CD4-positive, alpha-beta memory T cell (primary cell): Measurements from ENCODE around the gene RFX5. TPM values are rescaled to one million over a fixed set of nuclear protein-coding genes. Genes with fewer than 3 reads are reported as not detected.

Experiments
- CTCF ChIA-PET: fragments of 350-600 bp; sonication (Branson Sonifier 250); formaldehyde crosslinking; loops from one replicate; lab custom pipeline; 2021; ENCODE audit warnings: inconsistent platforms; ENCODE audit not compliant: partially characterized antibody; lab: Charles Lee
- POLR2A ChIA-PET: fragments of 350-600 bp; sonication (Branson Sonifier 250); formaldehyde crosslinking; loops from one replicate; lab custom pipeline; 2021; ENCODE audit not compliant: partially characterized antibody; lab: Charles Lee
- DNase-seq, 5 donors: peaks; one replicate each; pipeline versions ENCODE4 v3.0.0 to v3.0.0-alpha.2; 2020 to 2022; ENCODE audit warnings: mixed read lengths in 1 of 5
- H3K27ac ChIP-seq: one replicate; pipeline ENCODE4 v1.7.0; 2013; ENCODE audit warnings: low read depth, low read length
- H3K27me3 ChIP-seq: 2 replicates; pipeline ENCODE4 v1.7.0; 2013; ENCODE audit warnings: mild to moderate bottlenecking, low read length, moderate library complexity; ENCODE audit not compliant: insufficient read depth
- H3K36me3 ChIP-seq: 2 replicates; pipeline ENCODE4 v1.7.0; 2013; ENCODE audit warnings: mild to moderate bottlenecking, low read length, moderate library complexity; ENCODE audit not compliant: insufficient read depth
- H3K4me1 ChIP-seq: 2 replicates; pipeline ENCODE4 v1.7.0; 2013; ENCODE audit warnings: mild to moderate bottlenecking, low read length, moderate library complexity; ENCODE audit not compliant: insufficient read depth
- H3K4me3 ChIP-seq, 2 donors: one replicate each; pipeline ENCODE4 v1.7.0; 2013; ENCODE audit warnings: low read length in 2 of 2, mild to moderate bottlenecking in 1 of 2
- H3K9me3 ChIP-seq, 2 donors: one replicate each; pipeline ENCODE4 v1.7.0; 2013; ENCODE audit warnings: low read length in 2 of 2, control low read depth in 1 of 2; ENCODE audit not compliant: control insufficient read depth in 1 of 2
- H3K27ac Mint-ChIP-seq, 7 donors: one replicate each; pipeline ENCODE4 v1.8.0; 2020 to 2021; ENCODE audit warnings: mixed read lengths in 7 of 7, mild to moderate bottlenecking in 6 of 7, inconsistent platforms in 3 of 7, moderate library complexity in 3 of 7
- H3K27me3 Mint-ChIP-seq, 2 donors: one replicate each; pipeline ENCODE4 v1.8.0; 2020 to 2021; ENCODE audit warnings: mixed read lengths in 2 of 2
- H3K36me3 Mint-ChIP-seq, 2 donors: one replicate each; pipeline ENCODE4 v1.8.0; 2020 to 2021; ENCODE audit warnings: mixed read lengths in 2 of 2, inconsistent platforms in 1 of 2, mild to moderate bottlenecking in 1 of 2
- H3K4me1 Mint-ChIP-seq, 4 donors: one replicate each; pipeline ENCODE4 v1.8.0; 2020 to 2021; ENCODE audit warnings: mixed read lengths in 4 of 4, mild to moderate bottlenecking in 1 of 4
- H3K4me3 Mint-ChIP-seq, 8 donors: one replicate each; pipeline ENCODE4 v1.8.0; 2020 to 2021; ENCODE audit warnings: mixed read lengths in 8 of 8, mild to moderate bottlenecking in 7 of 8, moderate library complexity in 6 of 8, inconsistent platforms in 3 of 8
- H3K9me3 Mint-ChIP-seq, 8 donors: one replicate each; pipeline ENCODE4 v1.8.0; 2020 to 2021; ENCODE audit warnings: mixed read lengths in 8 of 8, mild to moderate bottlenecking in 5 of 8, inconsistent platforms in 3 of 8, moderate library complexity in 1 of 8
- intact Hi-C: fragments of 100-400 bp; cut with micrococcal nuclease; formaldehyde crosslinking; loops from one replicate; pipeline ENCODE4 v1.15.1; 2023
- polyA plus RNA-seq, 2 donors: library from polyadenylated mRNA; unstranded; fragments of 300-500 nt; fragmentation: Illumina TruSeq; gene quantifications; one replicate each; pipeline ENCODE4 v1.2.3, GENCODE V29; 2021
- total RNA-seq, 2 experiments: library from RNA; stranded (reverse); gene quantifications; one replicate each; pipeline ENCODE4 v1.2.3, GENCODE V29; 2021

The RFX5 gene
- total and polyA plus RNA-seq, 4 experiments from 2014 or later = 32.1 to 64.3 (median 44.9) TPM

DNA sequence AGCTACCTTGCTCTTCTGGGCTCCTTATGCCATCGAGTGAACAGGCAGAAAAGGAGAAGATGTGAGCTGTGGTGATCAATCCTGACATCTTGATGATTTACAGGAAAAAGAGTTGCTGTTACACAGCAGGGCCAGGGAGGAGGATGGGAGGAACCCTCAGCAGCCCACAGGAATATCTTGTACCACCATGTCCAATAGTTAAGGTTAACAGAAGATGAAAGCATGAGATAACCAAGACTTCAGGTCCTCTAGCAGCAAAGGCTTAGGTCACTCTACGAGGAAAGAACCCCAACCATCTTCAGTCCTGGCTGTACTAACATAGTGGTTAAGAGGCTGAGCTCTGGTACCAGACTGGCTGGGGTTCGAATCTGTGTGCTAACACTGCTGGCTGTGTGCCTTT, 37.5 kb upstream of the RFX5 start:
- H3K4me1 Mint-ChIP-seq = no peaks in the 10 kb centered on the region
- no peak overlapping the region for H3K4me3 Mint-ChIP-seq
- POLR2A ChIA-PET = no interaction called here
- H3K36me3 ChIP-seq = no peaks in the 10 kb centered on the region
- H3K9me3 Mint-ChIP-seq = no peaks in the 10 kb centered on the region
- no peak for DNase-seq
- H3K36me3 Mint-ChIP-seq = no peaks in the 10 kb centered on the region
- H3K27me3 Mint-ChIP-seq = no peaks in the 10 kb centered on the region
- intact Hi-C loops = no loop called here
- no peaks in the 10 kb centered on the region for H3K9me3 ChIP-seq
- no peaks in the 10 kb centered on the region for H3K4me1 ChIP-seq
- H3K4me3 ChIP-seq = no peak overlapping the region
- CTCF ChIA-PET = interaction anchor here (0.6 to 1.2 kb wide), 2 partner anchors 44 to 46 kb away, joined by 3 to 4 read pairs; no protein-coding TSS in a partner anchor
- H3K27me3 ChIP-seq = no peaks in the 10 kb centered on the region
- no peak overlapping the region for H3K27ac ChIP-seq
- H3K27ac Mint-ChIP-seq = no peak overlapping the region

DNA sequence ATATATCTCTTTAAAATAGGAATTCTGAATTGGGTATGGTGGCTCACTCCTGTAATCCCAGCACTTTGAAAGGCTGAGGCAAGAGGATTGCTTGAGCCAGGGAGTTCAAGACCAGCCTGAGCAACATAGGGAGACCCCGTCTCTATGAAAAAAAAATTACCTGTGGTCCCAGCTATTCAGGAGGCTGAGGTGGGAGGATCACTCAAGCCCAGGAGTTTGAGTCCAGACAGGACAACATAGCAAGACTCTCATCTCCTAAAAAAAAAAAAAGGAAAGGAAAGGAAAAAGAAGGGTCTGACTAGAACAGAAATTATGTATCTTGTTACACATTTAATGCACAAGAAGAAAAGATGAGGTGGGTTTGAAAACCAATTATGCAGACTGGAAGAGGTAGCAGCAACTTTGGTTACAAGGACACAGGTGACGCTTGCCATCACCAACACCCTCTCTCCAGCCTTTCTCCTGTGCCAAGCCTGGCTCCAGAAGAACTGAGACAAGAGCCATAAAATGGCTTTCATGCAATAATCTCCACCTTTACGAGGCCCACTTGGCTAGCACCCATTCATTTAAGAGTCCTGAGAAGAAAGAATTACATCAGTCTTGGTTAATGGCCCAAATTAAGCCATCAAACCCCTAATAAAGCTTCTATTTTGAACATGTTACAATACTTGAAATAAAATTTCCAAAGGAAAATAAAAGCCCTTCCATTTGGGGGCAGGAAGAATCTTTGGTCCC, 30.3 kb upstream of the RFX5 start:
- Histone ChIP-seq H3K4me1 (no peaks in the 10 kb centered on the region), H3K27ac (no peak overlapping the region), H3K4me3 (no peak overlapping the region), H3K36me3 (no peaks in the 10 kb centered on the region), H3K9me3 (no peaks in the 10 kb centered on the region), H3K27me3 (no peaks in the 10 kb centered on the region)
- ChIA-PET CTCF (no interaction called here), POLR2A (interaction anchor here (0.6 kb wide), 1 partner anchor 1226 kb away, joined by 3 read pairs; no protein-coding TSS in a partner anchor)
- no peak for DNase-seq
- Mint-ChIP-seq H3K4me3 (no peak overlapping the region), H3K36me3 (no peaks in the 10 kb centered on the region), H3K4me1 (no peaks in the 10 kb centered on the region), H3K27ac (no peak overlapping the region), H3K27me3 (peaks cover 3 to 8% of the 10 kb centered on the region in 2 donors), H3K9me3 (no peaks in the 10 kb centered on the region)
- intact Hi-C loops = no loop called here

DNA sequence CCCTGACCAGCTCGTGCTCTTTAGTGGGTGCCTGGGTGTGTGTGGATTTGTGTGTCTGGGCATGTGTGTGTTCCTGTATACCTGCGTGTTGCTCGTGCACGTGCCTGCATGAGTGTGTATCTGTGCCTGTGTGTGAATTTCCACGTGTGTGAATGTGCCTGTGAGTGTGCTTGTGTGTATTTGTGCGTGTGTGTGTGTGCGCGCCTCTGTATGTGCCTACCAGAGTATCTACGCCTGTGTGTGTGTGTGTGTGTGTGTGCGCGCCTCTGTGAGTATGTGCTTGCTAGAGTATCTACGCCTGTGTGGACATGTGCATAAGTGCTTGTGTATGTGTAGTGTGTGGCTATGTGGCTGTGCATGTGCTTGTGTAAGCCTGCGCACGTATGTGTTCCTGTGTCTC, 26.1 kb upstream of the RFX5 start:
- Mint-ChIP-seq H3K9me3 (no peaks in the 10 kb centered on the region), H3K27ac (peak overlapping the region in 1 of 7 donors; percentile 48), H3K4me3 (no peak overlapping the region), H3K36me3 (no peaks in the 10 kb centered on the region), H3K27me3 (peaks cover 3 to 8% of the 10 kb centered on the region in 2 donors), H3K4me1 (no peaks in the 10 kb centered on the region)
- ChIA-PET CTCF (no interaction called here), POLR2A (no interaction called here)
- DNase-seq = no peak
- no peaks in the 10 kb centered on the region for H3K27me3 ChIP-seq
- H3K36me3 ChIP-seq = no peaks in the 10 kb centered on the region
- no peak overlapping the region for H3K27ac ChIP-seq
- no peaks in the 10 kb centered on the region for H3K9me3 ChIP-seq
- H3K4me3 ChIP-seq = no peak overlapping the region
- intact Hi-C loops = no loop called here
- no peaks in the 10 kb centered on the region for H3K4me1 ChIP-seq

DNA sequence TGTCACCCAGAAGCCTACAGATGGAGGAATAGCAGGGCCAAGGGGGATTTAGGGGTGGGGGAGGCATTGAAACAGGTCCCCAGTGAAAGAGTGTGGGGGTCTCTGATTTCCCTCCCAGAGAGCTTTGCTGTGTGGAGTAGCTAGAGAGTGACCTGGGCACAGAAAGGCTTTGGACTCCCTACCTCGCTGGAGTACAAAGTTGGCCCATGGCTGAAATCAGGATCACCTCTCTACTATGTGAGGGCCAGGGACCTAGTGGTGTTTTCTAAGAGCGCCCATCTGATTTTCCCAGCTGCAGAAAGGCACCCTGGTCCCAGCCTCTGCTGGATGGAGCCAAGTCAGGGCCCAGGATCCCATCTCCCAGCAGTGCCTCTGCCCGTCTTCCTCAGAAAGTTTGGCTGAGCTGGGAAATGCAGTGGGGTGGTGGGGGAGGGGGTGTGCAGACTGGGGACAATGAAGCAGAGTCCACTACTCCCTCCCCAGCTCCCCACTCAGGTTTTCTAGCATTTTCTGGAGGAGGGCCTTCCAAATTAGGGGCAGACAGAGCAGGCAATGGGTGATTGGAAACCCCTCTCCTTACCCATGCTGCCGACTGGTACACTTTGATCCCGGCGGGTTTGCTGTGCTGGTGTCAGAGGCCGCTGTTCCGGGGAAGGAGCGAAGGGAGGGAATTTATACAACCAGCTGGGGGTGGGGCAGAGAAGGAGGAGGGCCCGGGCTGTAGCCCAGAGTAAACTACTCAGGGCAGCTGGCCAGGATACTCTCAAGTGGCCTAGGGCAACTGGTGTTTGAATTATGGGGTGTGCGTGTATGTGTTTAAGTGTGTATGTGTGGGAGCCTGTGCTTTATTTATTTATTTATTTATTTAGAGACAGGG, 25.2 kb upstream of the RFX5 start, which contains the start of gene SELENBP1:
TSS of gene SELENBP1 (minus strand) at position 648 of the 877 bp plus-strand sequence. CDS start at position 584, 64 bp downstream.
- H3K9me3 ChIP-seq = no peaks in the 10 kb centered on the region
- DNase-seq = no peak
- peaks cover 3 to 10% of the 10 kb centered on the region in 2 donors for H3K27me3 Mint-ChIP-seq
- H3K36me3 ChIP-seq = no peaks in the 10 kb centered on the region
- no peak within 1 kb of the TSS for H3K27ac ChIP-seq
- H3K27ac Mint-ChIP-seq = peak within 1 kb of the TSS in 2 of 7 donors; percentile 48 to 50
- H3K9me3 Mint-ChIP-seq = no peaks in the 10 kb centered on the region
- no peaks in the 10 kb centered on the region for H3K4me1 Mint-ChIP-seq
- CTCF ChIA-PET = interaction anchor here (1.2 kb wide), 1 partner anchor 19 kb away, joined by 3 read pairs; no protein-coding TSS in a partner anchor
- intact Hi-C loops = no loop called here
- no peaks in the 10 kb centered on the region for H3K4me1 ChIP-seq
- H3K36me3 Mint-ChIP-seq = no peaks in the 10 kb centered on the region
- no peak within 1 kb of the TSS for H3K4me3 Mint-ChIP-seq
- POLR2A ChIA-PET = interaction anchor here (0.5 kb wide), 1 partner anchor 1188 kb away, joined by 4 read pairs; no protein-coding TSS in a partner anchor
- no peak within 1 kb of the TSS for H3K4me3 ChIP-seq
- no peaks in the 10 kb centered on the region for H3K27me3 ChIP-seq

DNA sequence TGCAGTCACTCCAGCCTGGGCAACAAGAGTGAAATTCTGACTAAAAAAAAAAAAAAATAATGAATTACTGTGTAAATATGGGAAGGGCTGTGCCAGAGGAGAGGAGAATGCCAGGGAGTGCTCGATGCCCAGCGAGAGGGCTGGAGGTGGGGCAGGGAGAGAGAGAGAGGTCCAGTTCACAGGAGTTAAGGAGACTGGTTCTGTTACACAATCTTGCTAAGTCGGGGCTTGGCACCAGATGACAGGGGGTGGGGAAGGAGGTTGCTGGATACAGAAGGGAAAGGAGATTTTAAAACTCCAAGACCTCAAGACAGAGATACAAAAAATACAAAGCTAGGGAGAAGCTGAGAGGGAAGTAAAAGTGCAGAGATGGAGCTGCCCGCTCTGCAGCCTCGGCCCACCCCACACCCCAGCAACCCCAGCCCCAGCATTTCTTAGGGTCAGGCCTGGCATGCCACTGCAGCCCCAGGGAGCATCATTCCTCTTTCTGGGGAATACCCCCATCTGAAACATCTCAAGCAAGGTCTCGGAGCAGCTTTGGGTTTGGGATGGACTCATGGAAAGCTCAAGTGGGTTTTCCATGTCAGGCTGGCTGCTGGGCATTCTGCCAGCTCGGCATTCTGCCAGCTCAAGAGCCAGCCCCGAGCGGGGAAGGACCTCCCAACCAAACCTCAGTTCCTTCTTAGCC, 24.5 kb upstream of the RFX5 start:
- Histone ChIP-seq H3K4me1 (no peaks in the 10 kb centered on the region), H3K9me3 (no peaks in the 10 kb centered on the region), H3K27me3 (no peaks in the 10 kb centered on the region), H3K4me3 (no peak overlapping the region), H3K27ac (no peak overlapping the region), H3K36me3 (no peaks in the 10 kb centered on the region)
- CTCF ChIA-PET = interaction anchor here (1.2 kb wide), 1 partner anchor 18 kb away, joined by 3 read pairs; no protein-coding TSS in a partner anchor
- Mint-ChIP-seq H3K4me1 (no peaks in the 10 kb centered on the region), H3K4me3 (no peak overlapping the region), H3K36me3 (no peaks in the 10 kb centered on the region), H3K27ac (no peak overlapping the region), H3K9me3 (no peaks in the 10 kb centered on the region), H3K27me3 (peaks cover 3 to 9% of the 10 kb centered on the region in 2 donors)
- POLR2A ChIA-PET = interaction anchor here (0.5 to 0.7 kb wide), 2 partner anchors 442 to 1188 kb away, joined by 3 to 4 read pairs; no protein-coding TSS in a partner anchor
- DNase-seq = no peak
- intact Hi-C loops = no loop called here

DNA sequence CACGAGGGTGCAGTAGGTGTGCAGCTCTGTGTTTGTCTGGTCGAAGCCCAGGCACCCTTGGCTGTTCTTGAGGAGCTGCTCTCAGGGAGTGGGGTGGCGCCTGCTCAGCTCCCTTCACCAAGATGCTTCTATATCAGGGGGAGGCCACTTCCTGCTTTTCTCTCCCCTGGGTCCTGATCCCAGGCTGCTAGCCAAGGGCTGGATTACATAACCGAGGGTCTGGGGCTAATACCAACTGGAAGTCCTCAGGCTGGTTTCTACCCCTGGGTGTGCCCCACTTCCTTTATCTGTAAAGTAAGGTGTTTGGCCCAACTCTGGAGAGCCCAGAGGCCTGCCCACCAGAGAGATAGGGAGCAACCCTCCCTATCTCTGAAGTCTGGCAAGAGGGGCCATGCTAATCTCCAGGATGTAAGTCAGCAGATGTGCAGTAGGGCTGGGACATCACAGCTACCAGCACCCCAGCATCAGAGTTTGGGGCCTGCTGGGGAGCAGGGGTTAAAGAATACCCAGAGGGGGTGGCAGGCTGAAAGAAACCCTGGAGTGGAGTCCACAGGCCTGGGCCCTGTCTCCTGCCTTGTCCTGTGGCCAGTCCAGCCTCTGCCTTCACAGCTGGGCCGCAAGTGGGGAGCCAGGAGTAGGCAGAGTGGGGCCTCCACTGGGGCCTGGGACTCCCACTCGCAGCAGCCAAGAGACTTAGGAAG, 23.3 kb upstream of the RFX5 start:
- intact Hi-C loops = no loop called here
- no peak overlapping the region for H3K4me3 Mint-ChIP-seq

More for the DNA sequence above, 23.3 kb upstream of the RFX5 start:
- no peaks in the 10 kb centered on the region for H3K36me3 Mint-ChIP-seq
- no peaks in the 10 kb centered on the region for H3K4me1 Mint-ChIP-seq
- no peaks in the 10 kb centered on the region for H3K36me3 ChIP-seq
- no peaks in the 10 kb centered on the region for H3K9me3 Mint-ChIP-seq
- ChIA-PET CTCF (no interaction called here), POLR2A (interaction anchor here (0.7 kb wide), 1 partner anchor 443 kb away, joined by 3 read pairs; no protein-coding TSS in a partner anchor)
- H3K4me3 ChIP-seq = no peak overlapping the region
- no peak for DNase-seq
- H3K27ac Mint-ChIP-seq = no peak overlapping the region
- no peaks in the 10 kb centered on the region for H3K27me3 ChIP-seq
- H3K4me1 ChIP-seq = no peaks in the 10 kb centered on the region
- H3K9me3 ChIP-seq = no peaks in the 10 kb centered on the region
- H3K27me3 Mint-ChIP-seq = peaks cover 1 to 6% of the 10 kb centered on the region in 2 donors
- H3K27ac ChIP-seq = no peak overlapping the region
